Suprapubic skin (tissue), 4 donors: ENCODE measurements around the gene CHMP3.

Source experiments
- EP300 ChIP-seq: sonication (generic); formaldehyde crosslinking; IDR thresholded peaks from one replicate; pipeline ENCODE4 v1.6.1; 2017; ENCODE audit warnings: antibody characterized with exemption
- POLR2A ChIP-seq, 2 donors: fragments of 450-650 bp; IDR thresholded peaks; one replicate each; pipeline ENCODE4 v1.6.1; 2017; ENCODE audit warnings: antibody characterized with exemption in 2 of 2, mild to moderate bottlenecking in 2 of 2, moderate library complexity in 2 of 2
- POLR2AphosphoS5 ChIP-seq, 3 donors: sonication (generic); formaldehyde crosslinking; IDR thresholded peaks; one replicate each; pipeline ENCODE4 v1.6.1; 2017; ENCODE audit warnings: antibody characterized with exemption in 3 of 3
- TF ChIP-seq, protein P1 (sequence below), 2 donors: fragments of 200-600 bp in 1 of 2; fragments of 450-650 bp in 1 of 2; sonication (generic) in 1 of 2; IDR thresholded peaks; one replicate each; pipeline ENCODE4 v1.5.1; 2016 to 2019; ENCODE audit warnings: antibody characterized with exemption in 2 of 2, mild to moderate bottlenecking in 1 of 2, moderate library complexity in 1 of 2

DNA sequence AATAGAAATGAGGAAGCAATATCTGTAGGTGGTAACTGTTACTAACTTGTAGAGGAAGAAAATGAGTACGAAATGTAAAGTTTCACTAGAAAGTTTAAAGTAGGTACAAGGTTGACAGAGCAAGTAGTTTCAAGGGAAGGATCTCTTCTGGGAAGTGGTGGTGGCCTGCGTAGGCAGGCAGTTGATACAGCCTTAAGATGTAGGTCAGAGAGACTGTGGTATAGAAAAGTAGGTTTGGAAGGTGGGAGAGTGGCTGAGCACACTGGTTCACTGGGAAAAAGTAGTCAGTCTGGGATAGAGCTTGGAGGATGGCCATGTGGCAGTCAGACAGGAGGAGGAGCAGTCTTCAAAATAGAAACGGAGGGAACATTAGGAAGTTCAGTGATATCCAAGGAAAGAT is 98.6 kb downstream of the CHMP3 start:
- no peak for TF ChIP-seq EP300
- no peak for TF ChIP-seq POLR2AphosphoS5 (IDR thresholded peaks at IDR 0.05)
- TF ChIP-seq, protein P1, sequence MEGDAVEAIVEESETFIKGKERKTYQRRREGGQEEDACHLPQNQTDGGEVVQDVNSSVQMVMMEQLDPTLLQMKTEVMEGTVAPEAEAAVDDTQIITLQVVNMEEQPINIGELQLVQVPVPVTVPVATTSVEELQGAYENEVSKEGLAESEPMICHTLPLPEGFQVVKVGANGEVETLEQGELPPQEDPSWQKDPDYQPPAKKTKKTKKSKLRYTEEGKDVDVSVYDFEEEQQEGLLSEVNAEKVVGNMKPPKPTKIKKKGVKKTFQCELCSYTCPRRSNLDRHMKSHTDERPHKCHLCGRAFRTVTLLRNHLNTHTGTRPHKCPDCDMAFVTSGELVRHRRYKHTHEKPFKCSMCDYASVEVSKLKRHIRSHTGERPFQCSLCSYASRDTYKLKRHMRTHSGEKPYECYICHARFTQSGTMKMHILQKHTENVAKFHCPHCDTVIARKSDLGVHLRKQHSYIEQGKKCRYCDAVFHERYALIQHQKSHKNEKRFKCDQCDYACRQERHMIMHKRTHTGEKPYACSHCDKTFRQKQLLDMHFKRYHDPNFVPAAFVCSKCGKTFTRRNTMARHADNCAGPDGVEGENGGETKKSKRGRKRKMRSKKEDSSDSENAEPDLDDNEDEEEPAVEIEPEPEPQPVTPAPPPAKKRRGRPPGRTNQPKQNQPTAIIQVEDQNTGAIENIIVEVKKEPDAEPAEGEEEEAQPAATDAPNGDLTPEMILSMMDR (IDR thresholded peaks at IDR 0.05) = no peak
- TF ChIP-seq POLR2A (IDR thresholded peaks at IDR 0.05) = no peak
